ENCODE measurements around the gene NXPH1. TPM values are rescaled to one million over a fixed set of nuclear protein-coding genes. Genes with fewer than 3 reads are reported as not detected.

NXPH1 gene
- polyA plus RNA-seq, 1 of the 3 experiments (the other 2 are of a cell fraction) = not detected

DNA sequence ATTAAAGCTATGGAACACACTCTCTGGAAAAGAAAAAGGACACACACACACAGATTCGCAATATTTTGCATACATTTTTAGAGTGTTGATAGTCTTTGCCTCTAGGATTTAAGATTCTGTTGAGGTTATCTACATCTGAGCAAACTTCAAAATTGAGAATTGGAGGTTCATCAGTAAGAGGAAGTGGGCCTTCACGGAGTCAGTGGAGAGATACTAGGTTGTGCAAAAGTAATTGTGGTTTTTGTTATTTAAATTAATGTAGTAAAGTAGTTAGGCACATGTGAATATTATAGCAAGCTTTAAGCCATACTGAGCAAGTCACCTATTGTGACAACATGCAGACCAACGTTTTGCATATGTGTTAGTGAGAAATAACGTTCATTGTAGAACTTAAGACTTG is 19.8 kb upstream of the NXPH1 start:
- POLR2A ChIA-PET = no interaction called here
- no peaks in the 10 kb centered on the region for H3F3A ChIP-seq (replicated peaks; ENCODE audit: insufficient read depth)
- H3K9me3 ChIP-seq = no peaks in the 10 kb centered on the region
- H3K4me2 ChIP-seq = no peak overlapping the region
- no peak for DNase-seq
- H3K4me1 ChIP-seq (ENCODE audit: control insufficient read depth in 1 of 2, insufficient read depth in 2 of 2, low read depth in 1 of 2, low read length in 1 of 2) = no peaks in the 10 kb centered on the region
- H3K27me3 ChIP-seq (ENCODE audit: insufficient read depth) = no peaks in the 10 kb centered on the region
- no peaks in the 10 kb centered on the region for H3K36me3 ChIP-seq (replicated peaks in 1 of 2; ENCODE audit: control insufficient read depth in 1 of 2, insufficient read depth in 2 of 2, low read length in 1 of 2)
- CTCF ChIA-PET = interaction anchor here (0.7 kb wide), 1 partner anchor 34 kb away, joined by 3 read pairs; no protein-coding TSS in a partner anchor
- H3K9me2 ChIP-seq = no peaks in the 10 kb centered on the region
- WGBS (ENCODE audit: low lambda C conversion rate) = 19% methylated on average over 4 of the region's 4 CpGs
- no peak overlapping the region for H2AFZ ChIP-seq (ENCODE audit: low read depth)
- no peak overlapping the region for H3K4me3 ChIP-seq (ENCODE audit: low read depth in 2 of 2, low read length in 1 of 2)
- no peak overlapping the region for H3K9ac ChIP-seq
- H3K27ac ChIP-seq (ENCODE audit: low read depth in 2 of 2, low read length in 1 of 2) = no peak overlapping the region
- no peaks in the 10 kb centered on the region for H4K20me1 ChIP-seq (ENCODE audit: insufficient read depth)
- H3K79me2 ChIP-seq (ENCODE audit: insufficient read depth) = no peaks in the 10 kb centered on the region
- TF ChIP-seq EP300 (IDR thresholded peaks at IDR 0.05; ENCODE audit: borderline replicate concordance in 1 of 2, low read depth in 1 of 2, low read length in 1 of 2) (no peak), JUND (IDR thresholded peaks at IDR 0.05) (no peak), RXRA (IDR thresholded peaks at IDR 0.05; ENCODE audit: borderline replicate concordance, low read depth) (no peak), FOXJ3 (CRISPR knock-in tag; IDR thresholded peaks at IDR 0.05) (no peak), TEAD4 (IDR thresholded peaks at IDR 0.05; ENCODE audit: borderline replicate concordance, insufficient read depth) (no peak), FOXM1 (IDR thresholded peaks at IDR 0.05; ENCODE audit: low read depth) (no peak), POLR2AphosphoS5 (IDR thresholded peaks at IDR 0.05; ENCODE audit: low read depth, low read length) (no peak)

DNA sequence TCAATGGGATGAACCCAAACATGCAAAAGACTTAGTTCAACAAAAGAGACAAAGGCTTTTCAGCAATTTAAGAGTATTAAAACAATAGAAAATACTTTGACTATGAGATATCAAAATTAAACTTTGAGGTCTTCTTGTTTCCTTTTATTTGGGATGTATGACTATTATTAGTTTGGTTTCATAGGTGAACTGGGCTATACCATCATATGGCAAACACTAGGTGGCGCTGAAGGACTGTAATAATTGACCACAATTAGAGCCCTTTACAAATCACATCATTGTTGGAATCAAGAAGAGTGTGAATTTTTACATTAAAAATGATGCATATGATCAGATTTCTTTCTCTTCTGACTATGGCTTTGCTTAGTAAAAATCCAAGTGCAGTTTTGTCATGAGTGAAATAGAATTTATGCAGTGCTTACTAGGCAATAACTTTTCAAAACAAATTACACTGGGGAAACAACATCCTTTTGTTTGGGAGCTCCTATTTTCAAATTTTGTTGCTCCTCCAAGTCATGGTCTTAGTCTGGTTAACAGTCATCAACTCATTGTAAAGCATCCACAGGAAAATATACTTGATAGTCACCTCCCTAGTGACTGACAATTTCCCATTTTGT is 14.7 kb upstream of the NXPH1 start:
- Histone ChIP-seq H3K27me3 (ENCODE audit: insufficient read depth) (no peaks in the 10 kb centered on the region), H3F3A (replicated peaks; ENCODE audit: insufficient read depth) (no peaks in the 10 kb centered on the region), H3K4me2 (no peak overlapping the region), H3K9me2 (no peaks in the 10 kb centered on the region), H3K9ac (no peak overlapping the region), H3K36me3 (replicated peaks in 1 of 2; ENCODE audit: control insufficient read depth in 1 of 2, insufficient read depth in 2 of 2, low read length in 1 of 2) (no peaks in the 10 kb centered on the region), H3K4me1 (ENCODE audit: control insufficient read depth in 1 of 2, insufficient read depth in 2 of 2, low read depth in 1 of 2, low read length in 1 of 2) (no peaks in the 10 kb centered on the region; a peak in 1 of 4 replicates), H4K20me1 (ENCODE audit: insufficient read depth) (no peaks in the 10 kb centered on the region), H3K4me3 (ENCODE audit: low read depth in 2 of 2, low read length in 1 of 2) (no peak overlapping the region; a peak in 1 of 4 replicates), H3K27ac (ENCODE audit: low read depth in 2 of 2, low read length in 1 of 2) (no peak overlapping the region), H3K79me2 (ENCODE audit: insufficient read depth) (no peaks in the 10 kb centered on the region), H3K9me3 (no peaks in the 10 kb centered on the region), H2AFZ (ENCODE audit: low read depth) (no peak overlapping the region)
- ChIA-PET CTCF (interaction anchor here (0.6 to 7.1 kb wide), 56 partner anchors 8 to 1993 kb away, joined by 3 to 66 read pairs (median 3); partner anchors contain the start of gene NXPH1), POLR2A (interaction anchor here (0.5 kb wide), 1 partner anchor 249 kb away, joined by 3 read pairs; no protein-coding TSS in a partner anchor)
- TF ChIP-seq, protein P1, sequence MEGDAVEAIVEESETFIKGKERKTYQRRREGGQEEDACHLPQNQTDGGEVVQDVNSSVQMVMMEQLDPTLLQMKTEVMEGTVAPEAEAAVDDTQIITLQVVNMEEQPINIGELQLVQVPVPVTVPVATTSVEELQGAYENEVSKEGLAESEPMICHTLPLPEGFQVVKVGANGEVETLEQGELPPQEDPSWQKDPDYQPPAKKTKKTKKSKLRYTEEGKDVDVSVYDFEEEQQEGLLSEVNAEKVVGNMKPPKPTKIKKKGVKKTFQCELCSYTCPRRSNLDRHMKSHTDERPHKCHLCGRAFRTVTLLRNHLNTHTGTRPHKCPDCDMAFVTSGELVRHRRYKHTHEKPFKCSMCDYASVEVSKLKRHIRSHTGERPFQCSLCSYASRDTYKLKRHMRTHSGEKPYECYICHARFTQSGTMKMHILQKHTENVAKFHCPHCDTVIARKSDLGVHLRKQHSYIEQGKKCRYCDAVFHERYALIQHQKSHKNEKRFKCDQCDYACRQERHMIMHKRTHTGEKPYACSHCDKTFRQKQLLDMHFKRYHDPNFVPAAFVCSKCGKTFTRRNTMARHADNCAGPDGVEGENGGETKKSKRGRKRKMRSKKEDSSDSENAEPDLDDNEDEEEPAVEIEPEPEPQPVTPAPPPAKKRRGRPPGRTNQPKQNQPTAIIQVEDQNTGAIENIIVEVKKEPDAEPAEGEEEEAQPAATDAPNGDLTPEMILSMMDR (IDR thresholded peaks at IDR 0.05) = peak; percentile 98
- peak; percentile 19; the same call in 1 of the 2 replicates for TF ChIP-seq RFX5 (IDR thresholded peaks at IDR 0.05; ENCODE audit: low read length)
- peak; percentile 96 for TF ChIP-seq RAD21 (IDR thresholded peaks at IDR 0.05; ENCODE audit: low read length)
- no peak for TF ChIP-seq FOXM1 (IDR thresholded peaks at IDR 0.05; ENCODE audit: low read depth)
- TF ChIP-seq RCOR1 (IDR thresholded peaks at IDR 0.05; ENCODE audit: low read length) = 0 out of 2 replicates have a peak, but pooled peaks have one; percentile 24
- TF ChIP-seq, protein P2, sequence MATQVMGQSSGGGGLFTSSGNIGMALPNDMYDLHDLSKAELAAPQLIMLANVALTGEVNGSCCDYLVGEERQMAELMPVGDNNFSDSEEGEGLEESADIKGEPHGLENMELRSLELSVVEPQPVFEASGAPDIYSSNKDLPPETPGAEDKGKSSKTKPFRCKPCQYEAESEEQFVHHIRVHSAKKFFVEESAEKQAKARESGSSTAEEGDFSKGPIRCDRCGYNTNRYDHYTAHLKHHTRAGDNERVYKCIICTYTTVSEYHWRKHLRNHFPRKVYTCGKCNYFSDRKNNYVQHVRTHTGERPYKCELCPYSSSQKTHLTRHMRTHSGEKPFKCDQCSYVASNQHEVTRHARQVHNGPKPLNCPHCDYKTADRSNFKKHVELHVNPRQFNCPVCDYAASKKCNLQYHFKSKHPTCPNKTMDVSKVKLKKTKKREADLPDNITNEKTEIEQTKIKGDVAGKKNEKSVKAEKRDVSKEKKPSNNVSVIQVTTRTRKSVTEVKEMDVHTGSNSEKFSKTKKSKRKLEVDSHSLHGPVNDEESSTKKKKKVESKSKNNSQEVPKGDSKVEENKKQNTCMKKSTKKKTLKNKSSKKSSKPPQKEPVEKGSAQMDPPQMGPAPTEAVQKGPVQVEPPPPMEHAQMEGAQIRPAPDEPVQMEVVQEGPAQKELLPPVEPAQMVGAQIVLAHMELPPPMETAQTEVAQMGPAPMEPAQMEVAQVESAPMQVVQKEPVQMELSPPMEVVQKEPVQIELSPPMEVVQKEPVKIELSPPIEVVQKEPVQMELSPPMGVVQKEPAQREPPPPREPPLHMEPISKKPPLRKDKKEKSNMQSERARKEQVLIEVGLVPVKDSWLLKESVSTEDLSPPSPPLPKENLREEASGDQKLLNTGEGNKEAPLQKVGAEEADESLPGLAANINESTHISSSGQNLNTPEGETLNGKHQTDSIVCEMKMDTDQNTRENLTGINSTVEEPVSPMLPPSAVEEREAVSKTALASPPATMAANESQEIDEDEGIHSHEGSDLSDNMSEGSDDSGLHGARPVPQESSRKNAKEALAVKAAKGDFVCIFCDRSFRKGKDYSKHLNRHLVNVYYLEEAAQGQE (IDR thresholded peaks at IDR 0.05; ENCODE audit: low read depth, low read length) = no peak
- TF ChIP-seq SMC3 (IDR thresholded peaks at IDR 0.05; ENCODE audit: low read depth, low read length) = peak; percentile 80
- TF ChIP-seq, protein P3, sequence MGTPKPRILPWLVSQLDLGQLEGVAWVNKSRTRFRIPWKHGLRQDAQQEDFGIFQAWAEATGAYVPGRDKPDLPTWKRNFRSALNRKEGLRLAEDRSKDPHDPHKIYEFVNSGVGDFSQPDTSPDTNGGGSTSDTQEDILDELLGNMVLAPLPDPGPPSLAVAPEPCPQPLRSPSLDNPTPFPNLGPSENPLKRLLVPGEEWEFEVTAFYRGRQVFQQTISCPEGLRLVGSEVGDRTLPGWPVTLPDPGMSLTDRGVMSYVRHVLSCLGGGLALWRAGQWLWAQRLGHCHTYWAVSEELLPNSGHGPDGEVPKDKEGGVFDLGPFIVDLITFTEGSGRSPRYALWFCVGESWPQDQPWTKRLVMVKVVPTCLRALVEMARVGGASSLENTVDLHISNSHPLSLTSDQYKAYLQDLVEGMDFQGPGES (IDR thresholded peaks at IDR 0.05; ENCODE audit: low read depth, low read length) = no peak
- TF ChIP-seq YY1 (IDR thresholded peaks at IDR 0.05; ENCODE audit: low read depth) = no peak
- WGBS (ENCODE audit: low lambda C conversion rate) = 0% methylated on average over 1 of the region's 1 CpG
- peak; percentile 60 for DNase-seq

Data from SK-N-SH (cell line).